Chondrocyte (in vitro differentiated cells): ENCODE data around the gene NAP1L5. TPM values are rescaled to one million over a fixed set of nuclear protein-coding genes. Genes with fewer than 3 reads are reported as not detected.

Experiments used
- DNase-seq: peaks from one replicate; pipeline ENCODE4 v3.0.0; 2021; ENCODE audit warnings: mixed read lengths, low spot score
- H3K27ac Mint-ChIP-seq: one replicate; pipeline ENCODE4 v1.8.0; 2021; ENCODE audit warnings: mild to moderate bottlenecking, moderate library complexity, mixed read lengths; ENCODE audit not compliant: unreplicated experiment
- H3K27me3 Mint-ChIP-seq: 2 replicates; pipeline ENCODE4 v1.8.0; 2021; ENCODE audit warnings: low read depth, mixed read lengths
- H3K36me3 Mint-ChIP-seq: 2 replicates; pipeline ENCODE4 v1.8.0; 2021; ENCODE audit warnings: low read depth, mixed read lengths
- H3K4me1 Mint-ChIP-seq: 2 replicates; pipeline ENCODE4 v1.8.0; 2021; ENCODE audit warnings: low read depth, mild to moderate bottlenecking, mixed read lengths
- H3K4me3 Mint-ChIP-seq: one replicate; pipeline ENCODE4 v1.8.0; 2021; ENCODE audit warnings: mild to moderate bottlenecking, moderate library complexity, mixed read lengths; ENCODE audit not compliant: unreplicated experiment
- H3K9me3 Mint-ChIP-seq: 2 replicates; pipeline ENCODE4 v1.8.0; 2021; ENCODE audit warnings: low read depth, mixed read lengths
- total RNA-seq: library from RNA; stranded (reverse); gene quantifications from 3 replicates; pipeline ENCODE4 v1.2.1, GENCODE V29; 2021
- TF ChIP-seq, protein P1 (sequence below): fragments of 200-600 bp; sonication (generic); IDR thresholded peaks from 2 replicates; pipeline ENCODE4 v1.5.0; 2021; ENCODE audit warnings: antibody characterized with exemption, mild to moderate bottlenecking, moderate library complexity

NAP1L5 gene
- total RNA-seq, 1 donor from 2014 or later, result 5.8 TPM

DNA sequence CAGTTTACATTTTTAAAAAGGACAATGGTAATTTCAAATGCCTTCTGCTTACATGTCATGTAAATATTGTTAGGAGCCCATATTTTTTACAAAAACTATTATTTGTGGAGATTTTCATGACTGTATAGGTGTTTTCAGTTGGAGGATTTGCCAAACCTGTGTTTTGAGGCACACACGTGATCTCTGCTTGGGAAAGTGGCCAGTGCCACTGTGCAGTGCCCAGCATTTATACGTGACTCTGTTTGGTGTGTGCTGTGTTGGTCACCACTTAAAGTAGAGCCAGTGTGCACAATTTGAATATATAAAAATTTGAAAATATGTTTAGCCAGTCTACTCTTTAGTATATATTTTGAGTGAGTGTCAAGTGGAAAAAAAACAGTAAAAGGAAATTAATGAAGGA, 26.8 kb upstream of the NAP1L5 start:
- Mint-ChIP-seq H3K4me1 (peaks cover 5% of the 10 kb centered on the region), H3K36me3 (peaks cover 17% of the 10 kb centered on the region), H3K27ac (no peak overlapping the region), H3K4me3 (no peak overlapping the region), H3K27me3 (no peaks in the 10 kb centered on the region), H3K9me3 (no peaks in the 10 kb centered on the region)
- TF ChIP-seq, protein P1, sequence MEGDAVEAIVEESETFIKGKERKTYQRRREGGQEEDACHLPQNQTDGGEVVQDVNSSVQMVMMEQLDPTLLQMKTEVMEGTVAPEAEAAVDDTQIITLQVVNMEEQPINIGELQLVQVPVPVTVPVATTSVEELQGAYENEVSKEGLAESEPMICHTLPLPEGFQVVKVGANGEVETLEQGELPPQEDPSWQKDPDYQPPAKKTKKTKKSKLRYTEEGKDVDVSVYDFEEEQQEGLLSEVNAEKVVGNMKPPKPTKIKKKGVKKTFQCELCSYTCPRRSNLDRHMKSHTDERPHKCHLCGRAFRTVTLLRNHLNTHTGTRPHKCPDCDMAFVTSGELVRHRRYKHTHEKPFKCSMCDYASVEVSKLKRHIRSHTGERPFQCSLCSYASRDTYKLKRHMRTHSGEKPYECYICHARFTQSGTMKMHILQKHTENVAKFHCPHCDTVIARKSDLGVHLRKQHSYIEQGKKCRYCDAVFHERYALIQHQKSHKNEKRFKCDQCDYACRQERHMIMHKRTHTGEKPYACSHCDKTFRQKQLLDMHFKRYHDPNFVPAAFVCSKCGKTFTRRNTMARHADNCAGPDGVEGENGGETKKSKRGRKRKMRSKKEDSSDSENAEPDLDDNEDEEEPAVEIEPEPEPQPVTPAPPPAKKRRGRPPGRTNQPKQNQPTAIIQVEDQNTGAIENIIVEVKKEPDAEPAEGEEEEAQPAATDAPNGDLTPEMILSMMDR, result no peak
- DNase-seq, result no peak

DNA sequence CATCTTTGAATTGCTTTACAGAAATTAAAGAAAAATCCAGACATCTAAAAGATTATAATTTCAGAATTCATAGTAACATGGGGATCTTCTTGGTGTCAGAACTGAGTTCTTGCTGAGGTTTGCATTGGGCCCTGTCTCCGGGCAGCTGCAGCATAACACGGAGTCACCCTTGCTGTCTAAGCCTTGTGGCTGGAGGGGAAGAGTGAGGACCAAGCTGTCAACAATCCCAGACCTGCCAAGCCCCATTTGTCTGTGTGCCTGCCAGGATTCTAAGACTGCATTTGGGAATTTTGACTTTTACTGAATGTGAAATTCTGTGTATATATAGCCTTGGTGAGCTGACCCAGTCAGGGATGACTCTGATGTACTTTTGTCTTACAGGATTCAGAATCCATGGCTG, 25.2 kb upstream of the NAP1L5 start:
- Mint-ChIP-seq H3K4me3 (no peak overlapping the region), H3K9me3 (peaks cover 7% of the 10 kb centered on the region), H3K27ac (no peak overlapping the region), H3K4me1 (peaks cover 5% of the 10 kb centered on the region), H3K27me3 (no peaks in the 10 kb centered on the region), H3K36me3 (peaks cover 22% of the 10 kb centered on the region)
- no peak for DNase-seq
- TF ChIP-seq, protein P1, result no peak

DNA sequence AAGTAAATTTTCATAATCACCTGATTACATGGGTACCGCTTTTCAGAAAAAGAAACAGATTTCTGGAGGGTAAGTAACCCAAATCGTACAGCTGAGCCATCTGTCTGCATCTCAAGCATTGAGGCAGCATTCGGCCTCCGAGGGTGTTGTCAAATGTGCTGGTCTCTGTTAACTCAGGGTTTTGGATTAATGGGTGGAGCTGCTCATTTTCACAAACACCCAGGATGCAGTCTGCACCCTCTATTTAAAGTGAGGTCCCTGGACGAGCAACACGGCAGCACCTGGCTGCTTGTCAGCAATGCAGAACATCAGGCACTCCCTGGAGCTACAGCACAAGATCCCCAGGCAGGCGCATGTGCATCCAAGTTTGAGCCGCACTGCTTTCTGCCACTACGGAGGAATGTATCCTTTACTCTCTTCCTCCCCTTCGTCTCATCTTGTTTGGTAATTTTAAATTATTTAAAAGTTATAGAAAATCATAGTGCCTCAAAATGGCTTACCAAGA, 24.7 kb upstream of the NAP1L5 start:
- TF ChIP-seq, protein P1, result no peak
- no peak for DNase-seq
- no peak overlapping the region for H3K27ac Mint-ChIP-seq

DNA sequence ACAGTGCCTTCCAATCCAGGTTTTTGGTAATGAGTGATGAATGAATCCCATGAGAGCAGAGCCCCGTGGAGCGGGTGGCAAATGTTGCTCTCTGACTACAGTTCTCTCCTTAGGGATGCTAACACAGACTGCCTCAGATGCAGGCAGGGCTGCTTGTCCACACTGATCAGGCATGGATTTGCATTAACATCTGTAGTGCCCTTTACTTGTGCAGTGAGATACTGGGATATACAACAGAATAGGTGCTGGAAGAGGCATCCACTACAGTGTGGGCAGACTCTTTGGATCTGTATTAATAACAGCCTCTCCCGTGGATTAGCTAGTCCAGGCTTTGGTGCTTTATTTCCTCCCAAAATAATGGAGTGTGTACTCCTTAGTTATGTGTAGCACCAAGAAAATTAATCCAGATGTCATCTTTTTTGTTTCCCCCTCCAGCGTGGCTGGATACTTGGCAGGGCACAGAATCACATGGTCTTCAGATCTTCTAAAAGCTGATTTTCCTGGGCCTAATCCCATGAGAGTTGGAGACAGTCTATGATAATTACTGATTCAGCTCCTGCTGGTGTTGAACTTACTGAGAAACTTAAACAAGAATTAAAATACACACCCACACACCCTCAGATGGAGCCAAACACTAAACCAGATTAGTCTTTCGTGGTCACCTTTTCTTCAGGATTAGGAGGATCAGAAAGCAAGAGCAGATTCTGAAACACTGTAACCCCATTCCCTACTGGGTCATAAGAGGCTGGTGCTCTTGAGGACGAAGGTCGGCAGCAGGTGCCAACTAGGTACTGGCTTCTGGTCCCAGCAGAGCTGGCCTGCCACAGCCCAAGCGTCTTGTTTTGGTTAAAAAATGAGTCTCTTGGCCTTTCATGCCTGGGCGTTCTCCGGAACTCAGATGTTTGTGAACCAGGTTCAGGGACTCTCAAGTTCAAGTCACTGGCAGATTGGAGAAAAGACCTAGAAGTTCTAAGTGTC, 23.1 kb upstream of the NAP1L5 start:
- Mint-ChIP-seq H3K27me3 (no peaks in the 10 kb centered on the region), H3K4me3 (no peak overlapping the region), H3K4me1 (peaks cover 10% of the 10 kb centered on the region), H3K27ac (no peak overlapping the region), H3K36me3 (peaks cover 29% of the 10 kb centered on the region), H3K9me3 (peaks cover 23% of the 10 kb centered on the region)
- DNase-seq, result no peak
- TF ChIP-seq, protein P1, result no peak

More for the DNA sequence above, 24.7 kb upstream of the NAP1L5 start:
- Mint-ChIP-seq H3K27me3 (no peaks in the 10 kb centered on the region), H3K9me3 (peaks cover 12% of the 10 kb centered on the region), H3K4me1 (peaks cover 5% of the 10 kb centered on the region), H3K4me3 (no peak overlapping the region), H3K36me3 (peaks cover 23% of the 10 kb centered on the region)

DNA sequence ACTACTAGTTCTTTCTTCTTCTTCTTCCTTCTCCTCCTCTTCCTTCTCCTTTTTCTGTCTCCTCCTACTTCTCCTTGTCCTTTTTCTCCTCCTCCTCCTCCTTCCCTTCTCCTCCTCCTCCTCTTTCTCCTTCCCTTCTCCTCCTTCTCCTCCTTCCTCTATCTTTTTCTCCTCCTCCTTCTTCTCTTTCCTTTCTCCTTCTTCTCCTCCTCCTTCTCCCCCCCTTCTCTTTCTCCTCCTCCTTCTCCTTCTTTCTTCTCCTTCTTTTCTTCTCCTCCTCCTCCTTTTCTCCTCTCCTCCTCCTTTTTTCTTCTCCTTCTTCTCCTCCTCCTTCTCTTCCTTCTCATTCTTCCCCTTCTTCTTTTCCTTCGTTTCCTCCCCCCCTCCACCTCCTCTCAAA, 21.8 kb upstream of the NAP1L5 start:
- H3K27ac Mint-ChIP-seq, result no peak overlapping the region
- H3K36me3 Mint-ChIP-seq, result peaks cover 29% of the 10 kb centered on the region
- H3K27me3 Mint-ChIP-seq, result no peaks in the 10 kb centered on the region
- DNase-seq, result no peak
- peaks cover 26% of the 10 kb centered on the region for H3K9me3 Mint-ChIP-seq
- H3K4me1 Mint-ChIP-seq, result peaks cover 10% of the 10 kb centered on the region
- TF ChIP-seq, protein P1, result no peak
- H3K4me3 Mint-ChIP-seq, result no peak overlapping the region
